ENCODE measurements around the gene CCDC60.

GRCh38 chr12:119505001-119505400, 170.5 kb downstream of the CCDC60 start:
- TF ChIP-seq CTCF (conservative IDR thresholded peaks at IDR 0.05) (no peak), ZFX (IDR thresholded peaks at IDR 0.05) (no peak)

Data from C4-2B (cell line).